Measurements from ENCODE around the gene DBX1. TPM values are rescaled to one million over a fixed set of nuclear protein-coding genes. Genes with fewer than 3 reads are reported as not detected.

Gene DBX1
- polyA plus RNA-seq, 5 donors = 0.35 TPM; not detected in 4

- DNase-seq = no peak
These were observed 34.3 kb downstream of the DBX1 start for GRCh38 chr11:20125927-20126326.

GRCh38 chr11:20122131-20122530 is 38.1 kb downstream of the DBX1 start:
- DNase-seq = no peak

- no peak for DNase-seq
These were observed 39.9 kb downstream of the DBX1 start for GRCh38 chr11:20120134-20120925.

GRCh38 chr11:20119315-20119714 is 41.0 kb downstream of the DBX1 start:
- no peak for DNase-seq

- DNase-seq = no peak
These were observed 42.1 kb downstream of the DBX1 start for GRCh38 chr11:20118209-20118608.

- no peak for DNase-seq
These were observed 43.0 kb downstream of the DBX1 start for GRCh38 chr11:20117291-20117690.

- DNase-seq = no peak
These were observed 43.5 kb downstream of the DBX1 start for GRCh38 chr11:20116825-20117224.

- no peak for DNase-seq
These were observed 45.7 kb downstream of the DBX1 start for GRCh38 chr11:20114588-20114987.

- DNase-seq = no peak
These were observed 47.2 kb downstream of the DBX1 start for GRCh38 chr11:20113149-20113438.

- no peak for DNase-seq
These were observed 47.8 kb downstream of the DBX1 start for GRCh38 chr11:20112291-20113148.

GRCh38 chr11:20111871-20112270 is 48.4 kb downstream of the DBX1 start:
- DNase-seq = no peak

- no peak for DNase-seq
These were observed 49.2 kb downstream of the DBX1 start for GRCh38 chr11:20110908-20111669.

GRCh38 chr11:20109731-20110445 is 50.4 kb downstream of the DBX1 start:
- no peak for DNase-seq

Other genes with a start within 250 kb of the DBX1 start
- gene HTATIP2, start 203.2 kb upstream of the DBX1 start, polyA plus RNA-seq (ENCODE audit: insufficient read depth in 1 of 5, insufficient read length in 5 of 5, low replicate concordance in 1 of 5) = 1 to 10 TPM; 3.3 to 5.4 (median 3.9) TPM
- gene PRMT3, start 227.2 kb upstream of the DBX1 start, polyA plus RNA-seq (ENCODE audit: insufficient read depth in 1 of 5, insufficient read length in 5 of 5, low replicate concordance in 1 of 5) = 10 to 100 TPM; 13.9 to 19.2 (median 17.2) TPM

Data from right lung (tissue), 5 donors.